Neutrophil (primary cell): Measurements from ENCODE around the gene ENTPD8.
"Not testable (repeated sequence)": the region's sequence is repeated elsewhere in the genome, so short reads cannot be mapped to it uniquely, and the experiment has no call there.

ENCODE experiments used
- H3K27ac ChIP-seq: fragments of 200-600 bp; sonication (generic); 2 replicates; pipeline ENCODE4 v1.5.1; 2016; ENCODE audit warnings: mild to moderate bottlenecking, moderate library complexity
- H3K27me3 ChIP-seq: fragments of 200-600 bp; sonication (generic); 2 replicates; pipeline ENCODE4 v1.6.0; 2016; ENCODE audit warnings: mild to moderate bottlenecking
- H3K36me3 ChIP-seq: fragments of 200-600 bp; sonication (generic); 2 replicates; pipeline ENCODE4 v1.5.1; 2017
- H3K4me1 ChIP-seq, 2 experiments: fragments of 200-600 bp in 1 of 2; sonication (generic) in 1 of 2; 1 replicate in 1 of 2; 2 replicates in 1 of 2; pipeline versions ENCODE4 v1.5.1 to v1.6.1; 2013 to 2016; ENCODE audit warnings: low read depth in 1 of 2, low read length in 1 of 2, mild to moderate bottlenecking in 1 of 2, moderate library complexity in 1 of 2; ENCODE audit not compliant: control insufficient read depth in 1 of 2, insufficient read depth in 1 of 2
- H3K4me3 ChIP-seq, 2 experiments: fragments of 200-600 bp in 1 of 2; sonication (generic) in 1 of 2; 1 replicate in 1 of 2; 2 replicates in 1 of 2; pipeline ENCODE4 v1.5.1; 2013 to 2016; ENCODE audit warnings: low read depth in 1 of 2, low read length in 1 of 2, mild to moderate bottlenecking in 1 of 2, moderate library complexity in 1 of 2
- H3K9me3 ChIP-seq: fragments of 200-600 bp; sonication (generic); 2 replicates; pipeline ENCODE4 v1.5.1; 2016
- CTCF ChIP-seq: fragments of 200-600 bp; sonication (generic); IDR thresholded peaks from 2 replicates; pipeline ENCODE4 v1.5.1; 2016; ENCODE audit warnings: antibody characterized with exemption

ENTPD8 gene

GRCh38 chr9:137412431-137412830 is 28.7 kb downstream of the ENTPD8 start:
- Histone ChIP-seq H3K9me3 (no peaks in the 10 kb centered on the region), H3K36me3 (no peaks in the 10 kb centered on the region), H3K27ac (no peak overlapping the region), H3K4me3 (no peak overlapping the region), H3K4me1 (no peaks in the 10 kb centered on the region), H3K27me3 (peaks cover 52% of the 10 kb centered on the region)
- no peak for TF ChIP-seq CTCF

GRCh38 chr9:137411645-137412380 is 29.3 kb downstream of the ENTPD8 start:
- Histone ChIP-seq H3K27me3 (peaks cover 52% of the 10 kb centered on the region), H3K9me3 (no peaks in the 10 kb centered on the region), H3K27ac (no peak overlapping the region), H3K36me3 (no peaks in the 10 kb centered on the region), H3K4me1 (peaks cover 0 to 5% of the 10 kb centered on the region in 2 experiments), H3K4me3 (no peak overlapping the region)
- TF ChIP-seq CTCF = no peak

- Histone ChIP-seq H3K4me3 (no peak overlapping the region), H3K27ac (no peak overlapping the region)
These were observed 29.9 kb downstream of the ENTPD8 start for GRCh38 chr9:137411260-137411644.

GRCh38 chr9:137410891-137411249 is 30.3 kb downstream of the ENTPD8 start:
- no peak for TF ChIP-seq CTCF
- peaks cover 61% of the 10 kb centered on the region for H3K27me3 ChIP-seq
- peaks cover 0 to 5% of the 10 kb centered on the region in 2 experiments for H3K4me1 ChIP-seq
- H3K27ac ChIP-seq = no peak overlapping the region
- no peak overlapping the region for H3K4me3 ChIP-seq
- H3K9me3 ChIP-seq = no peaks in the 10 kb centered on the region
- H3K36me3 ChIP-seq = no peaks in the 10 kb centered on the region

More at GRCh38 chr9:137411260-137411644, 29.9 kb downstream of the ENTPD8 start:
- H3K36me3 ChIP-seq = no peaks in the 10 kb centered on the region
- peaks cover 58% of the 10 kb centered on the region for H3K27me3 ChIP-seq
- no peak for TF ChIP-seq CTCF
- peaks cover 0 to 5% of the 10 kb centered on the region in 2 experiments for H3K4me1 ChIP-seq
- H3K9me3 ChIP-seq = no peaks in the 10 kb centered on the region

GRCh38 chr9:137410236-137410890 is 30.8 kb downstream of the ENTPD8 start:
- not testable (repeated sequence) for H3K4me1 ChIP-seq, H3K4me3 ChIP-seq, H3K27ac ChIP-seq, H3K9me3 ChIP-seq, H3K36me3 ChIP-seq
- H3K27me3 ChIP-seq = peaks cover 67% of the 10 kb centered on the region

- no peak overlapping the region for H3K27ac ChIP-seq
- peaks cover 70% of the 10 kb centered on the region for H3K27me3 ChIP-seq
- TF ChIP-seq CTCF = no peak
- H3K4me1 ChIP-seq = peaks cover 0 to 5% of the 10 kb centered on the region in 2 experiments
- H3K9me3 ChIP-seq = no peaks in the 10 kb centered on the region
- no peaks in the 10 kb centered on the region for H3K36me3 ChIP-seq
- H3K4me3 ChIP-seq = no peak overlapping the region
These were observed 31.6 kb downstream of the ENTPD8 start for GRCh38 chr9:137409515-137409914.
